ENCODE data around the gene SLC1A3.
"Not testable (repeated sequence)": the region's sequence is repeated elsewhere in the genome, so short reads cannot be mapped to it uniquely, and the experiment has no call there.

The SLC1A3 gene

DNA sequence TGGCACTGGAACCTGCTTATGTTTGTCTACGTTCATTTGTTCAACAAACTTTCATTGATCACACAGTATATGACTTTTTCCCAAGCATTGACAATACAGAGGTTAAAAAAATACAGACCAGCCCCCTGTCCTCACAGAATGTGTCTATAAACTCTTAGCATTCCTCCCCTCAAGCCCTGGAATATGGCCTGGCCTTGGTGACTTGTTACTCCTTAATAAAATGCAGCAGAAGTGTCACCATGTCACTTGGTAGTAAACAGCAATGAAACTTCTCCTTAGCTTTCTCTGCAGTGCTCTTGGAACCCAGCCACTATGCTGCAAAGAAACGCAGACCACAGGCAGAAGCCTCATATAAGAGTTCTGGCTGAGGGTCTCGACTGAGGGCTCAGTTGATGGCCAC, 19.1 kb upstream of the SLC1A3 start:
- TF ChIP-seq, protein P1, sequence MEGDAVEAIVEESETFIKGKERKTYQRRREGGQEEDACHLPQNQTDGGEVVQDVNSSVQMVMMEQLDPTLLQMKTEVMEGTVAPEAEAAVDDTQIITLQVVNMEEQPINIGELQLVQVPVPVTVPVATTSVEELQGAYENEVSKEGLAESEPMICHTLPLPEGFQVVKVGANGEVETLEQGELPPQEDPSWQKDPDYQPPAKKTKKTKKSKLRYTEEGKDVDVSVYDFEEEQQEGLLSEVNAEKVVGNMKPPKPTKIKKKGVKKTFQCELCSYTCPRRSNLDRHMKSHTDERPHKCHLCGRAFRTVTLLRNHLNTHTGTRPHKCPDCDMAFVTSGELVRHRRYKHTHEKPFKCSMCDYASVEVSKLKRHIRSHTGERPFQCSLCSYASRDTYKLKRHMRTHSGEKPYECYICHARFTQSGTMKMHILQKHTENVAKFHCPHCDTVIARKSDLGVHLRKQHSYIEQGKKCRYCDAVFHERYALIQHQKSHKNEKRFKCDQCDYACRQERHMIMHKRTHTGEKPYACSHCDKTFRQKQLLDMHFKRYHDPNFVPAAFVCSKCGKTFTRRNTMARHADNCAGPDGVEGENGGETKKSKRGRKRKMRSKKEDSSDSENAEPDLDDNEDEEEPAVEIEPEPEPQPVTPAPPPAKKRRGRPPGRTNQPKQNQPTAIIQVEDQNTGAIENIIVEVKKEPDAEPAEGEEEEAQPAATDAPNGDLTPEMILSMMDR (IDR thresholded peaks at IDR 0.05; ENCODE audit: borderline replicate concordance, insufficient read depth, low read depth, low read length) = no peak

DNA sequence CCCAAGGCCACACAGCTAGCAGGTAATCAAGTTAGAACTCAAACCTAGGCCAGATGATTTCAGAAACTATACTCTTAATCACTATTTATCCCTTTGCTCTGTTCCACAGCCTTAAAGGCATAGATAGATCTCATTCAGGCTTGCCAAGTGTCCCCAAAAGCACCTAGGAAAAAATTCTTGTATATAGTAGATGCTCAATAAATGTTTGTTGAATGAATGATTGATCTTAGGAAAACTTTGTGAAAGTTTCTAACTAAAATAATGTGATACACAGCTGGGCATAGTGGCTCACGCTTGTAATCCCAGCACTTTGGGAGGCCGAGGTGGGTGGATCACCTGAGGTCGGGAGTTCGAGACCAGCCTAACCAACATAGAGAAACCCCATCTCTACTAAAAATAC, 16.7 kb upstream of the SLC1A3 start:
- not testable (repeated sequence) for H3K4me3 ChIP-seq (ENCODE audit: low read depth, low read length)

More for the DNA sequence above, 19.1 kb upstream of the SLC1A3 start:
- no peak overlapping the region for H3K4me3 ChIP-seq (ENCODE audit: low read depth, low read length)

DNA sequence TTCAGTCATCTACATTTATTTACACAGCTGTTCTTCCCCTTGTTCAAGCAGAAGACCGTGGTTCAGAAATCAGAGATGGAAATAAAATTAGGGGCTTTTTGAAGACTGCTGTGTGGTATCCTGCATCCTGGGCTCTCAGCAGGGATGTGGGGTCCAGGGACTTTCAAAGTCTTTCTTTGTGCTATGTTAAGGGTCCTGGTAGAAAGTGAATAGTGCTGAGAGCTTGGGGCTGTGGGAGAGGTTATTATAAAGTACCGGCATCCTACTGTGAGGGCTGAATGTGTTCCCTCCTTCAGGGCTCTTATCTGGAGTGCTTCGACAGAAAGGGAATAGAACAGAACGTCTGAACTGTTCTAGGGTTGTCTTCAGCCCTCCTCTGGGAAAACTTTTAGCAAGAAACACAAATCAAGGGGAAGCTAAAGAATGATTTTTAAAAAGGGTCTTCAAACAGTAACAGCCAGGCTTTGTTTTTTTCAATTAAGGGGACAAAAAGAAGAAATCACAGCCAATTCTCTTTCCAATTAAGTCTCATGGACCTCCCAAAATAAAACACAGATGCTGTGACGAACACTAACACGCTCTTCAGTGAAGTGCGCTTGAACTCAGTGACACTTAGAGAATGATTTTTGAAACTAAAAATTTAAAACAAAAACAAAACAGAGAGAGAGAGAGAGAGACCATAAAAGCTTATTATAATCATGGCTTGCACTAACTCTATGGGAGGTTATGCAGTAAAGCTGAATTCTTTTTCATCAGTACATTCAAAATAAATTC, 15.7 kb upstream of the SLC1A3 start:
- TF ChIP-seq, protein P1 (IDR thresholded peaks at IDR 0.05; ENCODE audit: borderline replicate concordance, insufficient read depth, low read depth, low read length) = no peak
- no peak overlapping the region for H3K4me3 ChIP-seq (ENCODE audit: low read depth, low read length)

GRCh38 chr5:36593867-36594266, 12.5 kb upstream of the SLC1A3 start:
- TF ChIP-seq, protein P1 (IDR thresholded peaks at IDR 0.05; ENCODE audit: borderline replicate concordance, insufficient read depth, low read depth, low read length) = no peak
- no peak overlapping the region for H3K4me3 ChIP-seq (ENCODE audit: low read depth, low read length)

DNA sequence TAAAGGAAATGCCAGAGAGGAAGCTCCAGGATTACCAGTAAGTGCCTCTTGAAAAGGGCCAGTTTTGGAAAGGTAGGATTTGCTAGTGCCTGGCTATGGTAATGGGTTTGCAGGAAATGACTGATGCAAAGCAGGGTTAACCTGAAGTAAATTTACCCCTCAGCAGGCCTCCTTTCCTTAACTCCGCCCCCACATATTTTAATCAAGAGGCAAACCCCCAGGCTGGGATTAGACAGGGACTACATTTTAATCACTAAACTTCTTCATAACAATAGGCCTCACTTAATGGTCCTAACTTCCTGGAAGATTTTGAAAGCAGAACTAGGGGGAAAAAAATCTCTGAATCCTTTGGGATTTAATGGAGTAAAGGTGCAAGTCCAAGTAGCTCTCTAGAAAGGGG, 10.2 kb upstream of the SLC1A3 start:
- H3K4me3 ChIP-seq (ENCODE audit: low read depth, low read length) = no peak overlapping the region
- TF ChIP-seq, protein P1 (IDR thresholded peaks at IDR 0.05; ENCODE audit: borderline replicate concordance, insufficient read depth, low read depth, low read length) = no peak

DNA sequence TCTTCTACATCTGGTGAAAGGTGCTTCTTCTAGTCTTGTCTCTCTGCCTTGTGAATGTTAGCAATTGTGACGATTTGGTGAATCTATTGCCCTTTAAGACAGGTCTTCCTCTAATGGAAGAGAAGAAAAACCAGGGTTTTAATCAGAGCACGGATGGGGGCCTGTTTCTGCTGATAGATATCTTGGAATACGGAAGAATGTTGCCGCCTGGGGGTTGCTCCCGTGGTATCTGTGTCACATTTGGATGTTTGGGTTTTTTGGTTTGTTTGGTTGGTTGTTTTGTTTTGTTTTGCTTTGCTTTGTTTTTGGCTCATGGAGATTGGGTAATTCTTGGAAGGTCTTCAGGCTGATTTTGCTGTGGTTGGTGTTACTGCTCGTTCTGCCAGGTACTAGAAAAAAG, 9.7 kb upstream of the SLC1A3 start:
- no peak overlapping the region for H3K4me3 ChIP-seq (ENCODE audit: low read depth, low read length)
- TF ChIP-seq, protein P1 (IDR thresholded peaks at IDR 0.05; ENCODE audit: borderline replicate concordance, insufficient read depth, low read depth, low read length) = no peak

- H3K4me3 ChIP-seq (ENCODE audit: low read depth, low read length) = no peak overlapping the region
- TF ChIP-seq, protein P1 (IDR thresholded peaks at IDR 0.05; ENCODE audit: borderline replicate concordance, insufficient read depth, low read depth, low read length) = no peak
Measured at GRCh38 chr5:36598045-36598444, 8.4 kb upstream of the SLC1A3 start.

All from GM12875 (cell line).